ENCODE measurements around the gene C16orf92.
A peak's percentile ranks its signal among the peaks of the same experiment; 100 is the strongest.

The C16orf92 gene

GRCh38 chr16:30022887-30023286 is at the start of gene C16orf92:
TSS of gene C16orf92 (plus strand) at chr16:30023198. CDS start at chr16:30023341, 143 bp downstream.
- intact Hi-C loops (cut with DNase I) = loop anchor here (5.0 kb wide), 1 partner anchor 206 kb away; the partner anchor contains the start of gene PAGR1
- peak in 1 of 10 donors; percentile 74 for DNase-seq

GRCh38 chr16:29973384-29974246 is 49.4 kb upstream of the C16orf92 start, which contains the start of gene TAOK2:
TSS of gene TAOK2 (plus strand) at chr16:29973868. CDS start at chr16:29977773, 3,905 bp downstream.
- DNase-seq = peak; percentile 97 to 100 (median 99)
- intact Hi-C loops (cut with DNase I) = loop anchor here (1.0 to 5.0 kb wide), 3 partner anchors 22 to 111 kb away; partner anchors contain the start of genes CDIPT, HIRIP3 and SEZ6L2

- peak in 3 of 10 donors; percentile 70 to 83 (median 75) for DNase-seq
- intact Hi-C loops (cut with DNase I) = loop anchor here (5.0 kb wide), 1 partner anchor 112 kb away; the partner anchor contains the start of gene CDIPT
These were observed 48.5 kb upstream of the C16orf92 start for GRCh38 chr16:29974291-29975133.

GRCh38 chr16:29975134-29975538 is 47.9 kb upstream of the C16orf92 start:
- DNase-seq = no peak
- intact Hi-C loops (cut with DNase I) = no loop called here

GRCh38 chr16:29975811-29976511 is 47.0 kb upstream of the C16orf92 start:
- intact Hi-C loops (cut with DNase I) = no loop called here

GRCh38 chr16:29977063-29977825 is 45.8 kb upstream of the C16orf92 start:
- intact Hi-C loops (cut with DNase I) = no loop called here
- peak in 3 of 10 donors; percentile 39 to 66 (median 50) for DNase-seq

More at GRCh38 chr16:29975811-29976511, 47.0 kb upstream of the C16orf92 start:
- peak in 3 of 10 donors; percentile 49 to 84 (median 70) for DNase-seq

- peak in 2 of 10 donors; percentile 0 to 35 for DNase-seq
- intact Hi-C loops (cut with DNase I) = no loop called here
These were observed 44.9 kb upstream of the C16orf92 start for GRCh38 chr16:29978081-29978480.

- intact Hi-C loops (cut with DNase I) = no loop called here
- DNase-seq = peak in 3 of 10 donors; percentile 35 to 57 (median 56)
These were observed 44.3 kb upstream of the C16orf92 start for GRCh38 chr16:29978564-29979270.

- peak in 3 of 10 donors; percentile 24 to 73 (median 56) for DNase-seq
- intact Hi-C loops (cut with DNase I) = no loop called here
These were observed 40.2 kb upstream of the C16orf92 start for GRCh38 chr16:29982560-29983419.

GRCh38 chr16:29983420-29984136 is 39.4 kb upstream of the C16orf92 start:
- peak in 3 of 10 donors; percentile 28 to 46 (median 30) for DNase-seq

GRCh38 chr16:29984137-29984763 is 38.7 kb upstream of the C16orf92 start:
- DNase-seq = peak in 2 of 10 donors; percentile 14 to 35

More at GRCh38 chr16:29983420-29984136, 39.4 kb upstream of the C16orf92 start:
- intact Hi-C loops (cut with DNase I) = no loop called here

GRCh38 chr16:29984764-29985147 is 38.2 kb upstream of the C16orf92 start:
- DNase-seq = peak in 1 of 10 donors; percentile 0
- intact Hi-C loops (cut with DNase I) = no loop called here

More at GRCh38 chr16:29984137-29984763, 38.7 kb upstream of the C16orf92 start:
- intact Hi-C loops (cut with DNase I) = no loop called here

GRCh38 chr16:29985271-29985811 is 37.7 kb upstream of the C16orf92 start:
- DNase-seq = peak in 3 of 10 donors; percentile 64 to 74 (median 67)
- intact Hi-C loops (cut with DNase I) = no loop called here

GRCh38 chr16:29986231-29986630 is 36.8 kb upstream of the C16orf92 start:
- intact Hi-C loops (cut with DNase I) = no loop called here
- peak in 3 of 10 donors; percentile 33 to 79 (median 71) for DNase-seq

- peak in 3 of 10 donors; percentile 29 to 59 (median 34) for DNase-seq
- intact Hi-C loops (cut with DNase I) = no loop called here
These were observed 36.1 kb upstream of the C16orf92 start for GRCh38 chr16:29986931-29987330.

All from posterior cingulate gyrus (tissue), 11 donors.